Gastrocnemius medialis (tissue), 4 donors: Measurements from ENCODE around the gene ZBTB44.

Experiments
- POLR2A ChIP-seq, 2 donors: fragments of 450-650 bp; IDR thresholded peaks; one replicate each; pipeline ENCODE4 v1.6.1; 2017; ENCODE audit warnings: antibody characterized with exemption in 2 of 2, mild to moderate bottlenecking in 2 of 2, moderate library complexity in 2 of 2
- TF ChIP-seq, protein P1 (sequence below), 5 experiments: fragments of 450-650 bp in 3 of 5; fragments of 200-600 bp in 2 of 5; sonication (generic) in 2 of 5; IDR thresholded peaks in 4 of 5; conservative IDR thresholded peaks in 1 of 5; 1 replicate in 4 of 5; 2 replicates in 1 of 5; pipeline ENCODE4 v1.5.1; 2016 to 2019; ENCODE audit warnings: antibody characterized with exemption in 5 of 5, mild to moderate bottlenecking in 3 of 5, moderate library complexity in 3 of 5

DNA sequence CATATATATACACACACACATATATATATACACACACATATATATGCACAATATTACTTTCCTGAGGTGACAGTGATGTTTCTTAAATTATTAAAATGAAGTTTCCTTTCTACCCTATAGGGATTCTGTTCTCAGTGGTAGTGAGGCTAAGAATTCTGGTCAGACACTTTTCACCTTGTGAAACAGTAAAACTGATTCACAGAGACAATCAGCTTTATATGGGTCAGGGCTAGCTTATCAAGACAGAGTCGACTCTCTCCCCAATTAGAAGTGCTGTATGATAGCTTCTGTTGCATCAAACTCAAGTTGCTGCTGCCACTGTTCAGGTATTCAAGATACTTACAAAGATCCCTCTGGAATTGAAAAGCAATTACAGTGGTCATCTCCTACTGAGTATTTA lies 68.4 kb downstream of the ZBTB44 start:
- TF ChIP-seq, protein P1, sequence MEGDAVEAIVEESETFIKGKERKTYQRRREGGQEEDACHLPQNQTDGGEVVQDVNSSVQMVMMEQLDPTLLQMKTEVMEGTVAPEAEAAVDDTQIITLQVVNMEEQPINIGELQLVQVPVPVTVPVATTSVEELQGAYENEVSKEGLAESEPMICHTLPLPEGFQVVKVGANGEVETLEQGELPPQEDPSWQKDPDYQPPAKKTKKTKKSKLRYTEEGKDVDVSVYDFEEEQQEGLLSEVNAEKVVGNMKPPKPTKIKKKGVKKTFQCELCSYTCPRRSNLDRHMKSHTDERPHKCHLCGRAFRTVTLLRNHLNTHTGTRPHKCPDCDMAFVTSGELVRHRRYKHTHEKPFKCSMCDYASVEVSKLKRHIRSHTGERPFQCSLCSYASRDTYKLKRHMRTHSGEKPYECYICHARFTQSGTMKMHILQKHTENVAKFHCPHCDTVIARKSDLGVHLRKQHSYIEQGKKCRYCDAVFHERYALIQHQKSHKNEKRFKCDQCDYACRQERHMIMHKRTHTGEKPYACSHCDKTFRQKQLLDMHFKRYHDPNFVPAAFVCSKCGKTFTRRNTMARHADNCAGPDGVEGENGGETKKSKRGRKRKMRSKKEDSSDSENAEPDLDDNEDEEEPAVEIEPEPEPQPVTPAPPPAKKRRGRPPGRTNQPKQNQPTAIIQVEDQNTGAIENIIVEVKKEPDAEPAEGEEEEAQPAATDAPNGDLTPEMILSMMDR (IDR thresholded peaks at IDR 0.05 in 4 of 5, conservative IDR thresholded peaks at IDR 0.05 in 1 of 5), result no peak
- TF ChIP-seq POLR2A (IDR thresholded peaks at IDR 0.05), result no peak
